HepG2 (cell line): Measurements from ENCODE around the gene SLIT1. TPM values are rescaled to one million over a fixed set of nuclear protein-coding genes. Genes with fewer than 3 reads are reported as not detected.
A peak's percentile ranks its signal among the peaks of the same experiment; 100 is the strongest.

Experiments
- ATAC-seq: fragments of 200-7000 bp; cut with Tn5 transposase; 3 replicates; pipeline ENCODE4 v1.9.1; 2020; ENCODE audit warnings: mild to moderate bottlenecking, moderate library complexity
- BruUV-seq: library from RNA; stranded (reverse); fragments of 400-500 nt; replicated peaks from 2 replicates; lab custom pipeline; 2021; lab: Mats Ljungman, UMichigan
- CTCF ChIA-PET: fragments of 300-600 bp; formaldehyde crosslinking; extraction: SDS; loops from one replicate; lab custom pipeline; 2021; ENCODE audit warnings: low total read pairs, inconsistent platforms, low intra/inter-chr PET ratio; lab: Yijun Ruan, JAX
- POLR2A ChIA-PET: fragments of 350-600 bp; sonication (Branson Sonifier 250); formaldehyde crosslinking; loops from one replicate; lab custom pipeline; 2020; ENCODE audit warnings: antibody characterized with exemption, inconsistent platforms; lab: Yijun Ruan, JAX
- DNase-seq: peaks from one replicate; pipeline ENCODE4 v3.0.0-alpha.2; 2015; ENCODE audit warnings: low spot score
- FAIRE-seq: peaks from 3 replicates; lab custom pipeline; 2011; peaks lifted over from hg19 to GRCh38; lab: Jason Lieb, UNC
- H2AFZ ChIP-seq: one replicate; pipeline ENCODE4 v1.6.1; 2011; ENCODE audit warnings: low read length, inconsistent platforms
- H3K27ac ChIP-seq: fragments of 300-600 bp; 3 replicates; pipeline ENCODE4 v1.8.0; 2011; ENCODE audit warnings: mixed run types, mild to moderate bottlenecking, mixed read lengths, low read length, inconsistent platforms; ENCODE audit not compliant: insufficient read depth; ENCODE audit errors: extremely low read length
- H3K27me3 ChIP-seq, 2 experiments: fragments of 200-600 bp in 1 of 2; 2 replicates in 1 of 2; 3 replicates in 1 of 2; pipeline versions ENCODE4 v1.6.0 to v1.8.0; 2011; ENCODE audit warnings: low read length in 2 of 2, mild to moderate bottlenecking in 2 of 2, moderate library complexity in 2 of 2, inconsistent platforms in 1 of 2; ENCODE audit not compliant: insufficient read depth in 2 of 2, control insufficient read depth in 1 of 2
- H3K36me3 ChIP-seq, 2 experiments: fragments of 200-600 bp in 1 of 2; replicated peaks in 1 of 2; 2 replicates in 1 of 2; 3 replicates in 1 of 2; pipeline versions ENCODE4 v1.5.1 to v1.8.0; 2011; ENCODE audit warnings: low read length in 2 of 2, inconsistent platforms in 1 of 2; ENCODE audit not compliant: insufficient read depth in 2 of 2, control insufficient read depth in 1 of 2
- H3K4me1 ChIP-seq: 2 replicates; pipeline ENCODE4 v1.5.1; 2012; ENCODE audit warnings: low read length, inconsistent platforms; ENCODE audit not compliant: insufficient read depth
- H3K4me2 ChIP-seq: 2 replicates; pipeline ENCODE4 v1.6.0; 2011; ENCODE audit warnings: low read depth, low read length, inconsistent platforms
- H3K4me3 ChIP-seq, 3 experiments: fragments of 200-600 bp in 1 of 3; sonication (generic), shearing (Covaris generic) in 1 of 3; replicated peaks in 1 of 3; 2 replicates each; pipeline ENCODE4 v1.5.1; 2011 to 2016; ENCODE audit warnings: low read length in 3 of 3, inconsistent platforms in 2 of 3, low read depth in 2 of 3, mild to moderate bottlenecking in 2 of 3, control low read depth in 1 of 3, mixed read lengths in 1 of 3; ENCODE audit not compliant: insufficient read depth in 1 of 3
- H3K79me2 ChIP-seq: one replicate; pipeline ENCODE4 v1.6.1; 2011; ENCODE audit warnings: low read length, inconsistent platforms; ENCODE audit not compliant: insufficient read depth
- H3K9ac ChIP-seq: 2 replicates; pipeline ENCODE4 v1.6.0; 2011; ENCODE audit warnings: mild to moderate bottlenecking, low read depth, low read length, inconsistent platforms; ENCODE audit not compliant: insufficient read depth
- H3K9me3 ChIP-seq: 2 replicates; pipeline ENCODE4 v1.5.1; 2012; ENCODE audit warnings: mild to moderate bottlenecking, low read length
- H4K20me1 ChIP-seq: 2 replicates; pipeline ENCODE4 v1.6.0; 2011; ENCODE audit warnings: inconsistent platforms, mild to moderate bottlenecking, low read length, moderate library complexity; ENCODE audit not compliant: insufficient read depth
- CENPBD1 ChIP-seq: sonication (generic); formaldehyde crosslinking; IDR thresholded peaks from 2 replicates; pipeline ENCODE4 v1.8.0; 2022; ENCODE audit warnings: missing genetic modification reagents, low read depth, mild to moderate bottlenecking, borderline replicate concordance
- NONO ChIP-seq, 2 experiments: fragments of 450-650 bp in 1 of 2; sonication (generic) in 1 of 2; formaldehyde crosslinking in 1 of 2; IDR thresholded peaks in 1 of 2; conservative IDR thresholded peaks in 1 of 2; 2 replicates each; pipeline versions ENCODE4 v1.6.1 to v1.8.0; 2017 to 2022; ENCODE audit warnings: mild to moderate bottlenecking in 1 of 2, missing genetic modification reagents in 1 of 2, moderate library complexity in 1 of 2
- ZNF552 ChIP-seq: sonication (generic); formaldehyde crosslinking; IDR thresholded peaks from 2 replicates; pipeline ENCODE4 v1.9.0; 2022; ENCODE audit warnings: missing genetic modification reagents, mild to moderate bottlenecking, borderline replicate concordance
- ZNF629 ChIP-seq: sonication (generic); formaldehyde crosslinking; conservative IDR thresholded peaks from 2 replicates; pipeline ENCODE4 v1.5.0; 2020; ENCODE audit warnings: missing genetic modification reagents
- WGBS: methylation state at CpG from one replicate; pipeline ENCODE4 v1.1.6; 2017; ENCODE audit warnings: low lambda C conversion rate; 5-methylcytosine and 5-hydroxymethylcytosine counted together
- in situ Hi-C: cut with HindIII; loops from 2 replicates; pipeline ENCODE4 v1.10.0; 2017; ENCODE audit warnings: low pct_unique_long_range_greater_than_20kb; ENCODE audit not compliant: extremely low pct_ligation_motif_present
- intact Hi-C: fragments of 100-400 bp; cut with micrococcal nuclease; formaldehyde crosslinking; loops from one replicate; pipeline ENCODE4 v1.10.0; 2022; ENCODE audit not compliant: unreplicated experiment
- polyA plus RNA-seq, 8 experiments: library from polyadenylated mRNA; depleted of rRNA in 3 of 8; stranded (reverse) in 7 of 8; unstranded in 1 of 8; fragments of >200 nt; fragmentation: Illumina TruSeq in 4 of 8; extraction: Trizol in 4 of 8; gene quantifications; 2 replicates each; pipeline versions ENCODE4 v1.2.1 to v1.2.3, GENCODE V29; 2011 to 2016; ENCODE audit warnings: low read depth in 4 of 8, missing spikeins in 1 of 8, mixed read lengths in 1 of 8; ENCODE audit not compliant: insufficient read depth in 1 of 8
- total RNA-seq, 5 experiments: library from RNA; depleted of rRNA; stranded (reverse); fragments of >200 nt; fragmentation: Illumina TruSeq; extraction: Trizol; gene quantifications; 2 replicates each; pipeline ENCODE4 v1.2.3, GENCODE V29; 2016; ENCODE audit warnings: low read depth in 1 of 5

Gene SLIT1
- total and polyA plus RNA-seq, 2 of the 13 experiments (the other 11 are each of a cell fraction or from before 2014, with no cell fraction given): 0.09 to 0.33 TPM

DNA sequence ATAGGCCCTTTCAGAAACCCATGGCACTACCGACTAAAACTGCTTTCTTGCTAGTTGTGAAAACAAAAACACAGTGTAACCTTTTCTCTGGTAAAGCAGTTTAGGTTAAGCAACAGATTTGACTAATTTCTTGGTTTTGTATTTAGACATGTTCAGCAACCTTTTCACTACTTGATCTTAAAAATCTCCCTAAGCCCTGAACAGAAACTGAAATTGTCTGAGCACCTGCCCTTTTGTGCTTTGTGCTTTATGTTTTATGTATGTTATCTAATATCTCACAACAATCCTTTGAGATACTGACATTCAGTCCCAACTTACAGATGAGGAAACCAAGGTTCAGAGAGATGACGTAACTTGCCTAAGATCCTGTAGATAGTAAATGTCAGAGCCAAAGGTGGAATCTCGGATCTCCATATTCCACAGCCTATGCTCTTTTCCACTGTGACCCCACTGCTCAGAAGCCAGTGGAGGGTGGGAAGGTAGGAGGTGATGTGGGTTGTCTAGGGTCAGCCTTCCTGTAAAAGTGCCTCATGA, 207.1 kb downstream of the SLIT1 start:
- POLR2A ChIA-PET: interaction anchor here (1.0 kb wide), 1 partner anchor 25 kb away, joined by 3 read pairs; no protein-coding TSS in a partner anchor
- TF ChIP-seq ZNF629 (peak; percentile 74), NONO (IDR thresholded peaks at IDR 0.05) (no peak), NONO (CRISPR knock-in tag; conservative IDR thresholded peaks at IDR 0.05) (no peak)
- H4K20me1 ChIP-seq: no peaks in the 10 kb centered on the region
- DNase-seq (no peak), ATAC-seq (no peak), FAIRE-seq (no peak)
- H3K4me2 ChIP-seq: no peak overlapping the region
- 84% methylated on average over 3 of the region's 3 CpGs for WGBS
- H3K4me3 ChIP-seq: no peak overlapping the region
- in situ Hi-C loops: no loop called here
- peaks cover 11 to 27% of the 10 kb centered on the region in 2 experiments; a peak in 4 of 5 replicates for H3K36me3 ChIP-seq
- intact Hi-C loops: no loop called here
- H3K27ac ChIP-seq: no peak overlapping the region
- H3K4me1 ChIP-seq: peaks cover 9% of the 10 kb centered on the region
- H3K9me3 ChIP-seq: no peaks in the 10 kb centered on the region
- BruUV-seq: no TSS peak
- H2AFZ ChIP-seq: no peak overlapping the region
- no peaks in the 10 kb centered on the region for H3K27me3 ChIP-seq
- no peak overlapping the region for H3K9ac ChIP-seq
- no peaks in the 10 kb centered on the region for H3K79me2 ChIP-seq
- CTCF ChIA-PET: no interaction called here

GRCh38 chr10:96975136-96975535, 210.6 kb downstream of the SLIT1 start:
- ChIA-PET POLR2A (no interaction called here), CTCF (no interaction called here)
- no peaks in the 10 kb centered on the region for H3K27me3 ChIP-seq
- in situ Hi-C loops: no loop called here
- WGBS: 100% methylated on average over 2 of the region's 2 CpGs
- H2AFZ ChIP-seq: no peak overlapping the region
- FAIRE-seq (no peak), ATAC-seq (no peak), DNase-seq (no peak)
- intact Hi-C loops: no loop called here
- no peak overlapping the region for H3K27ac ChIP-seq
- H4K20me1 ChIP-seq: no peaks in the 10 kb centered on the region
- H3K4me3 ChIP-seq: no peak overlapping the region
- H3K36me3 ChIP-seq: no peaks in the 10 kb centered on the region
- H3K9ac ChIP-seq: no peak overlapping the region
- no peaks in the 10 kb centered on the region for H3K79me2 ChIP-seq
- H3K9me3 ChIP-seq: no peaks in the 10 kb centered on the region
- TF ChIP-seq ZNF552: no peak
- no peak for TF ChIP-seq CENPBD1 (CRISPR knock-in tag)
- BruUV-seq: no TSS peak
- no peak overlapping the region for H3K4me2 ChIP-seq
- peaks cover 41% of the 10 kb centered on the region for H3K4me1 ChIP-seq
